Measurements from ENCODE around the gene SIGLEC1.

Gene SIGLEC1

DNA sequence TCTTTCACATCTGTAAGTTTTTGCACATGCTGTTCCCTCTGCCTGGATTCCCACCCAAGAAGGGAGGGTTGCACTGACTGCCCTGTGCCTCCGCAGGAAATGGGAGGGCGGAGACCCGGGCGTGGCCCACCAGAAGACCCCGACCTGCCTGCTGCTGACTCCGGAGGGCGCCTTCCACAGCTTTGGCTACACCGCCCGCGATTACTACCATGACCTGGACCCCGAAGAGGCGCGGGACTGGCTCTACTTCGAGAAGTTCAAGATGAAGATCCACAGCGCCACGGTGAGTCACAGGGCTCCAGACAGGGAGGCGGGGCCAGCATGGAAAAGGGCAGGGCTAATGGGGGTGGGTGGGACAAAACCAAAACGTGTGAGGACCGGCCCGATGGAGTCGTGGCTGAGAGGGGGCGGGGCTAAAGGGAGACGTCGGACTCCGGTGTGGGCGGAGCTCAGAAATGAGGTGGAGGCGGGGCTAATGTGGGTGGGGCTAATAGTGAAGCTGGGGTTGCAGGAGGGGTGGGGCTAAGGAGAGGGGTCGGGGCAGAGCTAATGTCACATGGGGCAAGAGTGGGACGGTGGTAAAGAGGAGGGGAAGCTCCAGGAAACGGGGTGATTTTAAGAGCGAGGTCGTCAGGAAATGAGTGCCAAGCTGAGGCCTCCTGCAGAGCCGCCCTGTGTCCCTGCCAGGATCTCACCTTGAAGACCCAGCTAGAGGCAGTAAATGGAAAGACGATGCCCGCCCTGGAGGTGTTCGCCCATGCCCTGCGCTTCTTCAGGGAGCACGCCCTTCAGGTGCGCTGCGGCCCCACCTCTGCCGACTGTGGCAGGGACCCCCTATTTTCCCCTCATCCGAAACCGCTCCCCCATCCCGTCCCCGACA, 32.6 kb upstream of the SIGLEC1 start:
- peak; percentile 61 for DNase-seq (ENCODE audit: low read depth)

DNA sequence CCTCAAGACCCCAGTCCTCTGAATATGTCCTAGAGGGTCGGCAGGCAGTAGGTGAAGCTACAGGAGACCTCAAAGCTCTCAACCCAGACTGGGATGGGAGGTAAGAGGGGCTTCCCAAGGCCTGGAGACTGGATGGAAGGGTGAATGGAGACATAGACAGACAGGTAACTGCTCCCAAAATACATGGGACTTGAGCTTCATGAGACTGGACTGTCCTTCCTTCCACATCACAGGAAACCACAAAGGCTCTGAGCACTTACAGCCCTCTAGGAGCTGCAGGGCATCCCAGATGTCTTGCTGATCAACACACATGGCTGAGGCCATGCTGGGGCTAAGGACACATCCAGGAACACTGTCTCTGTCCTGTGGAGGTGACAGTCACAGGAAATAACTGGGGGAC, 31.6 kb upstream of the SIGLEC1 start:
- DNase-seq (ENCODE audit: low read depth): no peak

DNA sequence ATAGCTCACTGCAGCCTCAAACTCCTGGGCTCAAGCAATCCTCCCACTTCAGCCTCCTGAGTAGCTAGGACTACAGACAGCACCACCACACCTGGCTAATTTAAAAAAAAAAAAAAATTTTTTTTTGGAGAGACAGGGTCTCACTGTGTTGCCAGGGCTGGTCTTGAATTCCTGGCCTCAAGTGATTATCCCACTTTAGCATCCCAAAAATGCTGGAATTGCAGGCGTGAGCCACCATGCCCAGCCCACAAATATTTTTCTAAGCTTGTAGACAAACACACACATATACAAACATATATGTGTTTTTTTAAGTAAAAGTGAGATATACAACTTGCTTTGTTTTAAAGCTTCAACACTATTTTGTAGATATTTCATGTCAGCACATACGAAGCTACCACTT, 30.9 kb upstream of the SIGLEC1 start:
- DNase-seq (ENCODE audit: low read depth): no peak

DNA sequence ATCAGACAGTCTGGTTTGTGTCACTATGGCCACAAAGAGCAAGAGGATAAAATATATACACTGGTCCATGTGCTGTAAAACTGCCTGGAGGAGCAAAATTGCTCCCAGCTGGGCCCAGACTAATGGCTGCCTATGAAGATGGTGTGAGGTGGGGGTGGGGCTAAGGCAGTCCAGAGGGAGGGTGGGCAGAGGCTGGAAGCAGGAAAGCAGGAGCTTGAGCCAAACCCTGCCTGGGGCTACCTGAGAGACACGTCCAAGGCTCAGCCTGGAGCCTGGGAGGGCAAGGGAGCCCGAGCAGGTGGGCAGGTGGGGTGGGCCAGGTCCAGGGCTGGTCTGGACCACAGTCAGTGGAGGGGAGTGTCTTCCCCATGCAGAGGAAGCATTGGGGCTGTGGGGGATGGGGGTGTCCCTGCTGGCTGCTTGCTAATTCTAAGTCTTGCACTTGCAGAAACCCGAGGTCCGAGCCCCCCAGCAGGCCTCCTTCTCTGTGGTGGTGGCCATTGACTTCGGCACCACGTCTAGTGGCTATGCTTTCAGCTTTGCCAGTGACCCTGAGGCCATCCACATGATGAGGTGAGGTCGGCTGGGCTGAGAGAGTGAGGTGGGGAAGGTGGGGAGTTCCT, 29.5 kb upstream of the SIGLEC1 start:
- no peak for DNase-seq (ENCODE audit: low read depth)

DNA sequence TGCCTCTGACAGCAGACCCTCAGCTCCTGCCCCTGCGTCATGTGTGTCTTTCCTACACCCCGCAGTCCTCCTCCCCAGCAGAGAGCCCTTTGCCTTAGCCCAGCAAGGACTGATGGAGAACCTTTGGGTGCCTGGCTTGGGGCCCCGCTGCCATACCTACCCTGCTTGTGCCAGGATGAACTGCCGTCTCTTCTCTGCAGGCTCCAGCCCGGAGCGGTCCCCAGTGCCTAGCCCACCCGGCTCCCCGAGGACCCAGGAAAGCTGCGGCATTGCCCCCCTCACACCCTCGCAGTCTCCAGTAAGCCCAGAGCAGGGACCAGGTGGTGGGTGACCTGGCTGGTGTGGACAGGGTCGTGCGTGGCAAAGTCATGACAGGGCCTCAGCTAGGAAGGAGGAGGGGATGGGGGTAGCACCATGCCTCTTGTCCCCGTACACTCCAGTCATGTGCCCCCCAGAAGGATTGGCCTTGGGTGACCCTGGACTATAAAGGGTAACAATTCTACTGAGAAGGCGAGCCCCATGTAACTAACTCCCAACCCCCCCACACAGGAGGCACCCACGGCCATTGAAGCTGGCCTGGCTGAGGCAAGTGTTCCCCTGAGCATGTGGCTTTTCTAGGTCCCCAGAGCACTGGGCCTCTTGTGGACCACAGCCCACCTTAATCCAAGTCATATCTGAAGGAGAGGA, 28.4 kb upstream of the SIGLEC1 start:
- DNase-seq (ENCODE audit: low read depth): no peak

DNA sequence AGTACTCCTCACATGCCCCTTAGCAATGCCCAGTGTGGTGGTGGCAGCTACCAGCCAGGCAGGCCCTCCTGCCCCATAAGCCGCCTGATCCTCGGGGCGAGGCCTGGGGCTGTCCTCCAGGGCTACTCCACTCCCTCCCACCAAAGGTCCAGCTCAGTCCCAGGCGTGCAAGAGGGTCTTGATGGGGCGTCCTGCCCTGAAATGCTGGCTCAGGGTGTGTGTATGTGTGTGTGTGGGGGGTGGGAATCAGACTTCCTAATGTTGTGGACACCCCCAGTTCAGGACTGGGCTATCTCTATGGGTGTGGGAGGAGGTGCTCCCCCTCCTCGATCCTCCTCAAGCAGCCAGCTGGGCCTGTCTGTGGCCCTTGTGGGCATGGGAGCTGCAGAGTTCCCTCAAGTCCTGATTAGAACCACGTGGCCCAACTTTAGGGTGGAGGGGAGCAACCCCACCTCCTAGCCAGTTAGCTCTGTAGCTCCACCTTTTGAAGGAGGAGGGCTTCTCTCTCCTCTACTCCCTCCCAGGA, 27.6 kb upstream of the SIGLEC1 start:
- no peak for DNase-seq (ENCODE audit: low read depth)

DNA sequence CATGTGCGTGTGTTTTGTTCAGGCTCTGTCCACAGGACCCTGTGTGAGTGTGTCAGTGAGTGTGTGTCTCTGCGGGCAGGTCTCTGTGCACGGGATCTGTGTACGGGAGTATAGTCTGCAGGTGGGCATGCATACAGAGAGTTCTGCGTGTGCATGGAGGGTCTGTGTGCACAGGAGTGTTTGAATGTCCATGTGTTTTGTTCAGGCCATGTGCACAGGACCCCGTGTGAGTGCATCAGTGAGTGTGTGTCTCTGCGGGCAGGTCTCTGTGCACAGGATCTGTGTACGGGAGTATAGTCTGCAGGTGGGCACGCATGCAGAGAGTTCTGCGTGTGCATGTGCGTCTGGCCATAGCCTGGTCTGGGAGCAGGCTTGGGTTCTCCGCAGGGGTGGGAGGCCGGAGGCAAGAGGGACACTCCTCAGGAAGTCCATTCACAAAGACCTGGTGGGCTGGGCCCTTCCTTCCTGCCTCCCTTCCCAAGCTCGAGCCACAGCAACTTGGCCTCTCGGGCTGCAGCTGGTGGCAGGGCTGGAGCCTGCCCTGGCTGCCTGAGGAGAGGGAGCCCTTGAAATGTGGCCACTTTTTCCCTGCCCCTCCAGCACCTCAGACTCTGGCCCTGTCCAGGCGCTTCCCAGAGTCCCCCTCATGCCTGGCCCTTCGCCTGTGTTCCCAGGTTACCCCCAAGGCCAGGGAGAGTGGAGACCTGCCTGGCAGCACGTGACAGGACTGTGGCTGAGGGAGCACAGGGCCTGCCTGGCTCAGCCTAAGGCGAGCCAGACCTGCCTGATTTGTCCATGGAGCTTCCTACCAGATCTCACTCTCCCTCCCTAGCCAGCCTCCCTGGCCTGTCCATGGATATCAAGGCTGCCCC, 26.9 kb upstream of the SIGLEC1 start:
- no peak for DNase-seq (ENCODE audit: low read depth)

DNA sequence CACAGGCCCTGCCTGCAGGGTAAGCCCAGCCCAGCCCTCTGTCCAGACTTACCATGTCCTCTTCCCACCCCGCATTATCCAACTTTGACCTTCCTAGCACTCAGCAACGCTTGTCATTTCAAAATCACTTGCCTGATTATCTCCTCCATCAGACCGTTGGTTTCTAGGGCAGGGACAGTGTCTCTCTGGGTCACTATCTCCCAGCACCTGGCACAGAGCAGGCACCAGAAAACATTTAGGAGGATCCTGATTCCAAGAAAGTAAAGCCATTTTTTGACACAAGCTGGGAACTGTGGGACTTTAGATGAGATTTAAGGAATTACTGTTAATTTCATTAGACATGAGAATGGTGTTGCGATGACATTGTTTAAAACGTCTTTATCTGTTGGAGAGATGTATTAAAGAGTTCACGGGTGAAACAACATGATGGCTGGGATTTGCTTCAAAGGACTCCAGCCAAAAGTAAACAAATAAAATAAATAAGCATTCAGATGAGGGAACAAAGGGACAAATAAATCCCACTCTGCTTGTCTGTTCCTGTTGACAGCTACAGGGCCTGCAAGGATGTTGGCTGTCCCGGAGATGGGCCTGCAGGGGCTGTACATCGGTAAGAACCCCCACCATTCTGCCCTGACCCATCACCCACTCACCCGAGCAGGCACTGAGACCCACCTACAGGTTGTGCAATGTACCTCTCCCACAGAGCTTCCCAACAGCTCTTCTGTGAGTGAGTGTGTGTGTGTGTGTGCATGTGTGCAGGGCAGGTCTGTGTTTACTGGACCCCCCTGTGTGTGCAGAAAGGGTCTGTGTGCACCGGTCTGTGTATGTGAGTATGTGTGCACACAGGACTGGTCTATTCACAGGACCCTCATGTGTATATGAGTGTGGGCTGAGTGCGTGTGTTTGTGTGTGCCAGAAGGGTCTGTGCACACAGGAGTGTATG, 26.0 kb upstream of the SIGLEC1 start:
- no peak for DNase-seq (ENCODE audit: low read depth)

DNA sequence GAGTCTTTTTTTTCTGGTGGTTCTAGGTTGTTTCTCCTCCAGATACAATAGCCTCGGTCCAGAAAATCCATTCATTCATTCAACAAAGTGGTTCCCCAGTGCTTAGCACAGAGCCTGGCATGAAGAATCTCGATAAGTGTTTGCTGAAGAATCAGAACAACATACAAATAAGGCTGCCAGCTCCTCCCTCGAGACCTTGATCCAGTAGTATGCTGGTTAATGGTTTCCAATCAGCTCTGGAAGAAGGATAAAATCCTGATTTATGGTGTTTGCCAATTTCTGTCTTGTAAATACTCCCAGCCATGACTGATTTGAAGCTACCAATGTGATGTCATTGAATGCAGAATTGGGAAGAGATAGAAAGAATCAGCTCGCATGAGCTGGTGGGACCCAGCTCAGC, 23.4 kb upstream of the SIGLEC1 start:
- no peak for DNase-seq (ENCODE audit: low read depth)

DNA sequence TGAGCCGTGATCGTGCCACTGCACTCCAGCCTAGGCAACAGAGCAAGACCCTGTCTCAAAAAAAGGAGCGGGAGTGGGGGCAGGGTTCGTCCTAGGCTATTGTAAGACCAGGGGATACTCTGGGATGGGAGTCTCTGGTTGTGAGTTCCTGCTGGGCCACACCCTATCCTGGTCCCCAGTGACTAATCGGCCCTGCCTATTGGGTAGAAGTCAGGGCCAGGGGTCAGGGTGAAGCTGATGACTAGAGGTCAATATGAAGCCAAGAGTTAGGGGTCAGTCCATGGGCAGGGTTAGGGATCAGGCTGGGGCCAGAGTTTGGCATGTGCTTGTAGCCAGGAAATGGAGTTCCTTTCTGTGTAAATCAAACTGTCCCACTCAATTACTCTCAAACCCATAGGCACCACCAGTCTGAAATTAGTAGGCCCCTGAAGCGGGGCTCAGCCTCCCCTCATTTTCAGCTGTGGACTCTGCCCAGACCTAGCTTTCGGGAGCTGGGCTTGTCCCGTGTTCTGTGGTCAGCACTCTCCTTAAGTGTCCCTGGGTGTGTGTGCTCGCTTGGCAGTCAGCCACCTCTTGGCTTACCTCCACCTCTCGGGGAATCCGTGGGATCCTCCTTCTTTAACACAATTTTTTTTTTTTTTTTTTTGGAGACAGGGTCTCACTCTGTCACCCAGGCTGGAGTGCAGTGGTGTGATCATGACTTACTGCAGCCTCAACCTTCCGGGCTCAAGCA, 21.9 kb upstream of the SIGLEC1 start:
- DNase-seq (ENCODE audit: low read depth): no peak

DNA sequence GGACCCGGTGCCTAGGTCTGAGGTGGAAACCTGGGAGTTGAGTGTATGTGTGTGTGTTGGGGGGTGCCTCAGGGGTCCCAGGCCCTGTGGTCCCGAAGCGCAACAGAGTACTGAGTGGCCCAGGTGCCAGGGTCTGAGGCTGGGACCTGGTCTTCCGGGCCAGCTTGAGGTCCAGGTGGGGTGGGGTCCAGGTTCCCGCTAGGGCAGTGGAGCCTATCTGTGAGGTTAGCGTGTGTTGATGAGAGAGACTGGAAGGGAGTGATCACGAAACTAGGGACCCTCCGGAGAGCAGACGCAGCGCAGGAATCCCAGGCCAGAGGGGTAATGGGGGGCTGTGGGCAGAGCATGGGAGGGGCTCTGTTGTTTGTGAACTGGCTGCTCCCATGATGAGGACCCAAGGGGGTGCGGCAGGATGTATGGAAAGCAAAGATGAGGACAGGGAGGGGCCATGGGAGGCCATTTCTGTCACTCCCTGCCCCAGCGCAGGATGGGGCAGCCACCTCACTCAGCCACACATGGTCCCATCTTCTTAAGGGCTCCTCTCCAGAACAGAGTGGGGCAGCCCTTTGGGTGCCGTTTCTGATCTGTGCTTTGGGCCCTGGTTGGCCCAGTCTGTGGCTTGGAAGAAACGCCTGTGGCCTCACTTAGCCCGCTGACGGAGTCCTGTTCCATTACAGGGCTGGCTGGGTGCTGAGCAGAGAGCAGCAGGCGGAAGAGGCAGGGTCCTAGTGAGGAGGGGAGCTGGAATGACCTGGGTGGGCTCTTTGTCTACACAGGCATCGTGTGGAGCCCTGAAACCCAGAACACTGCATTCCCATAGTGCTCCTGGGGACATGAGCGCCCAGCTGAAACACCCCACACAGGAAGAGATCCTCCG, 21.0 kb upstream of the SIGLEC1 start:
- no peak for DNase-seq (ENCODE audit: low read depth)

DNA sequence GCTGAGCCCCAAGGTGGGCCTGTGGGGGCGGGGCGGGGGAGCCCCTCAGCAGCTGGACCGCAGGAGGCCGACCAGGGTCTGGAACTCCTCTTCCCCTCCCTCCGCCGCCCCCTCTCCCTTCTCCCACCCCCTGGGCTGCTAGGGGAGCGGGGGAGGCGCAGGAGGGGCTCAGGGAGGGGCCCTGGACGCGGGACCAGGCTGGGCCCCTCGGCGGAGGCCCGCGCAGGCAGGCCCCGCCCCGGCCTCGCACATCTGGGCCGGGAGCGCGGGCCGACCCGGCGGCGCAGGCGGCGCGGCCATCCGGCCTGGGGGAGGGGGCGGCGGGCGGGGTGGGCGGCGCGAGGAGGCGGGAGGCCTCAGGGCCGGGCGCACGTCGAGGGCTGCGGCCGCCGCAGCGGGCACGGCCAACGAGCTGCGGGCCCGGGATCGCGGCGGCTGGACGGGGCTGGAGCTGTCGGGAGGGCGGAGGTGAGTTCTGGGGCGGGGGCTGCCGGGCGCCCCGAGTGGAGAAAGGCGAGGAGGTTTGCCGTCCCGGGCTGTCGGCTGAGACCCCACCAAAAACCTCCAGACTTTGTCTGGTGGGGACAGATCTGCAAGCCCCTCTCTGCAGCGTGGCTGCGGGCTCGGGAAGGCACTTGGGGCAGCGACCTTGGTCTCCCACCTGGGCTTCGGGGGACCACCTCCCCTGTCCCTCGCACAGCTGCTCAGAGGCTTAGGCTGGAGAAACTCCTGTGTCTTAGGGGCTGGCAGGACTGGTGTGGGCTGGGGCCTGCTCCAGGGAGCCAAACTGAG, 20.1 kb upstream of the SIGLEC1 start, which contains the start of gene HSPA12B:
HSPA12B (plus strand) TSS at position 359 of the 792 bp plus-strand sequence. CDS start 5,990 bp downstream, outside the sequence.
- DNase-seq (ENCODE audit: low read depth): no peak

DNA sequence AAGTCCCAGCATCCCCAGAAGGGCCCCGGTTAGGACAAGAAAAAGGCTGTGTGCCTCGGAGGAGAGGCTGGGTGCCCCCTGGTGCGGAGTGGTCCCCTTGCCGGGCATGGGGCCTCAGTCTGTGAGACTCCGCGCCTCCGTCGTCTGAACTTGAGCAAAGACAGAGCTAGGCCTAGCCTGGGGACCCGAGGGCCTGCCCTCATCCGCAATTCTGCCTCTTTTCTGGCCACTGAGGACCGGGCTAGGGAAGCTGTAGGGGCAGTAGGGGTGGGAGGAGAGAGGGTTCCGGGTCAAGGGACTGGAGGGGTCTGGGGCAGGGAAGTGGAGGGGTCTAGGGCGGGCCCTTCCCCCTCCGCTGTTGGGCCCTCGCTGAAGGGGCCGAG, 19.5 kb upstream of the SIGLEC1 start:
- no peak for DNase-seq (ENCODE audit: low read depth)

DNA sequence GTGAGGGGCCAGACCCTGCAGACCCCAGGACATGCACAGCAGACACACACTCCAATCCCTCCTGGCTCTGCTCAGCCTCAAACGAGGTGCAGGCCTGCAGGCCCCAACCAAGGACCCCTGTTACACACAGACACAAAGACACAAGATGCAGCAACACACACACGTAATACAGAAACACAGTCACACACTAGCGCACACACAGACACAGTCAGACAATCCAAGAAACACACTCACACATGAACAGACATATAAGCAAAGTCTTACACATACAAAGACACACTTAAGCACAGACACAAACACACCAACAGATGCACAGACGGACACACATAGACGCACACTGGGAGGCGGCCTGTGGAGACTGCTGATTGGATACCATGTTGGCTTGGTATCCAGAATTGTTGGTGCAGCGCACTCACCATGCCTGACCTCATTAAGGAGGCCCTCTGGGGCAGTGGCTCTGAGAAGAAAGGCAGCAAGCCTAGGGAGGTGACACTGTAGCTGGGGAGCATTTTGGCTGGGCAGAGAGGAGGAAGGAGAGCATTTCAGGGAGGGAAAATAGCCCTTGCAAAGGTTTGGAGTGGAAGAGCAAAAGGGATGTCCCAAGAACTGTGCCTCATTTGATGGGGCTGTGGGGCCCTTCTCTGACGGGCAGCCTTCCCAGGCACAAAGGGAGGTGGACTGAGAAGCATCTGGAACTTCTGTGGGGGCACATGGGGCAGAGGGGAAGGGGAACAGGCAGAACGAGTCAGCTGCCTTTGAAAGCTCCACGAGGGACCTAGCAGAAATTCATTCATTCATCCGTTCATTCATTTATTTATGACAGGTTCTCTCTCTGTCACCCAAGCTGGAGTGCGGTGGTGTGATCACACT, 18.6 kb upstream of the SIGLEC1 start:
- no peak for DNase-seq (ENCODE audit: low read depth)

DNA sequence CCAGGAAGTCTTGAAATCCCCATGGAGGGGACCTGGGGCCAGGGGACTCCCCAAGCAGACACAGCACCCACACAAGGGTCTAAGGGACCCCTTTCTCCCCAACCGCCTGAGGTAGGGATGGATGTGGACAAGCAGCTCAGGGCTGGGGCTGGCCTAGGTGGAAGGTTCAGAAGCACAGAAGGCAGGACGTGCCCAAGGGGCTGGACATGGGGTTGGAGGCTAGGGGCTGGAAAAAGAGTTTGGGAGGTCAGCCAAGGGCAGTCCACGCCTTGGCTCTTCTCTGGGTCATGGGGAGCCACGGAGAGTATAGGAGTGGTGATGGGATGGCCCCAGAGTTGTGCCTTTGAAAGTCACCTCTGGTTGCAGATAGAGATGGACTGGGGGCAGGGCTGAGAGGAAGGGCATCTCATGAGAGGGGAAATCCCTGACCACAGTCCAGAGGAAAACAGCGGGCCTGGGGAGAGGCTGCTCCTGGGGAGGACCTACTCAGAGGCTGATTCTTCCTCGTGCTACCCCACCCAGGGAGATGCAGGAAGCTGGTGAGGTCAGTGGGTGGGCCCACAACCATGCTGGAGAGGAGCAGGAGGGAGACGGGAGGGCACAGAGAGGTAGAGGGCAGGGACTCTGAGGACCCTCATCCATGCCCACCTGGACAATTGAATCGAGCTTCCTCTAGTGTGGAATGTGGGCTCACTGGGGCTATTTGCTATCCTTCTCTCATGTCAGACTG, 17.6 kb upstream of the SIGLEC1 start:
- no peak for DNase-seq (ENCODE audit: low read depth)

DNA sequence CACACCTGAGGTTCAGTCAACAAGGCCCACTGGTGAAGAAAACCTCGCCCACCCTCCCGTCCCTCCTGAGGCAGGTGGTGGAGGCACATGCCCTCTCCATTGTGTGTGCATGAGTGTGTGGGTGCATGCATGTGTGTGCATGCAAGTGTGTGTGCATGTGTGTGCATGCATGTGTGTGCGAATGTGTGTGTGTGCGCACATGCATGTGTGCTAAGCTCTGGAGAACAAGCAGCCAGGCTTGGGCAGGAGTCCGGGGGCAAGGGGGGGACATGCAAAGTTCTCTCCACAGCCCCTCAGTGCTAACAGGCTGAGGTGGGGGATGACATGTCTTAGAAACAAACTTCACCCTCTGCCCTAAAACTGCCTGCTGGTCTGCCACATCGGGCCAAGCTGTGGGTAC, 17.0 kb upstream of the SIGLEC1 start:
- no peak for DNase-seq (ENCODE audit: low read depth)

Measured in activated T-cell treated with anti-CD3 and anti-CD28 coated beads for 48 hours (primary cell).